ENCODE measurements around the gene HAGH.

Gene HAGH

DNA sequence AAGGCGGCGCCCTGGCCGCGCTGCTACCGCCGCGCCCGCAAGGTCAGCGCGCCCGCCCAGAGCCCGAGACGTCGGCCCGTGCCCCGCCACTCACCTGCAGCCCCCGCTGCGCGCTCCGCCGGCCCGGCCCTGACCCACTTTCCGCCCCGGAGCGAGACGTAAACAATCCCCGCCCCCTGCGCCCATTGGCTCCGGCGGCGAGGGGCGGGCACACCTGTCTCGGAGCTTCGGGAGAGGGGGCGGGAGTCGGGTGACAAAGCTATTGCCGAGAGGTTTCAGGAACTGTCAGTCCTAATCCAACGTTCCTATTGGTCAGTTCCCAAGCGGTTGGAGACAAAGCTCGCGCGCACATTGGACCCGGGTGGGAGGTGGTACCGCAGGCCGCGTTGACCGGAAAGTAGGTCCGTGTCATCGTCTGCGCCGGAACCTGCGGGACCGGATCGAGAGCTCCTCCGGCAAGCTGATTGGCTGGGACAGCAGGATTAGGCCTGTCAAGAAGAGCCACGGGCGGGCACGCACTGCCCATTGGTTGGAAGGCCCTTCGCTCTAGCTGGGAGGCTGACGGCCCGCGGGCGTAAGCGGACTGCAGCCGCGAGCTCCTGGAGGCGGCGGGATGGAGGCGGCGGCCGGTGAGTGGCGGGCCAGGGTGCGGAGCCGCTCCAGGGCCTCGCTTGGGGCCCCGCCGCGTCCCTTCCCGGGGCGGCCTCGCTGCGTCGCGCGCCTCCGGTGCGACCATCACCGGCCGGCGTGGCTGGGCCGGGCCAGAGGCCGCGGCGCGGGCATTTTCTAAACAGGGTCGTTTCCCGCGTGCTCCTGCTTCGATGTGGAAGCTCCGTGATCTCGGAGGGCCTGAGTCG lies 44.0 kb downstream of the HAGH start, which contains the start of the genes NUBP2 and SPSB3 (continued):
- TF ChIP-seq, protein P1, sequence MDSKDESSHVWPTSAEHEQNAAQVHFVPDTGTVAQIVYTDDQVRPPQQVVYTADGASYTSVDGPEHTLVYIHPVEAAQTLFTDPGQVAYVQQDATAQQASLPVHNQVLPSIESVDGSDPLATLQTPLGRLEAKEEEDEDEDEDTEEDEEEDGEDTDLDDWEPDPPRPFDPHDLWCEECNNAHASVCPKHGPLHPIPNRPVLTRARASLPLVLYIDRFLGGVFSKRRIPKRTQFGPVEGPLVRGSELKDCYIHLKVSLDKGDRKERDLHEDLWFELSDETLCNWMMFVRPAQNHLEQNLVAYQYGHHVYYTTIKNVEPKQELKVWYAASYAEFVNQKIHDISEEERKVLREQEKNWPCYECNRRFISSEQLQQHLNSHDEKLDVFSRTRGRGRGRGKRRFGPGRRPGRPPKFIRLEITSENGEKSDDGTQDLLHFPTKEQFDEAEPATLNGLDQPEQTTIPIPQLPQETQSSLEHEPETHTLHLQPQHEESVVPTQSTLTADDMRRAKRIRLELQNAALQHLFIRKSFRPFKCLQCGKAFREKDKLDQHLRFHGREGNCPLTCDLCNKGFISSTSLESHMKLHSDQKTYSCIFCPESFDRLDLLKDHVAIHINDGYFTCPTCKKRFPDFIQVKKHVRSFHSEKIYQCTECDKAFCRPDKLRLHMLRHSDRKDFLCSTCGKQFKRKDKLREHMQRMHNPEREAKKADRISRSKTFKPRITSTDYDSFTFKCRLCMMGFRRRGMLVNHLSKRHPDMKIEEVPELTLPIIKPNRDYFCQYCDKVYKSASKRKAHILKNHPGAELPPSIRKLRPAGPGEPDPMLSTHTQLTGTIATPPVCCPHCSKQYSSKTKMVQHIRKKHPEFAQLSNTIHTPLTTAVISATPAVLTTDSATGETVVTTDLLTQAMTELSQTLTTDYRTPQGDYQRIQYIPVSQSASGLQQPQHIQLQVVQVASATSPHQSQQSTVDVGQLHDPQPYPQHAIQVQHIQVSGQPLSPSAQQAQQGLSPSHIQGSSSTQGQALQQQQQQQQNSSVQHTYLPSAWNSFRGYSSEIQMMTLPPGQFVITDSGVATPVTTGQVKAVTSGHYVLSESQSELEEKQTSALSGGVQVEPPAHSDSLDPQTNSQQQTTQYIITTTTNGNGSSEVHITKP (tag by site-specific recombination; IDR thresholded peaks at IDR 0.05), result no peak
- TF ChIP-seq ZNF544 (tag by site-specific recombination; IDR thresholded peaks at IDR 0.05) (no peak), HOXD13 (CRISPR knock-in tag; IDR thresholded peaks at IDR 0.05; ENCODE audit: borderline replicate concordance) (no peak), GLI2 (tag by site-specific recombination; IDR thresholded peaks at IDR 0.05; ENCODE audit: borderline replicate concordance, low read depth) (no peak), FEZF1 (tag by site-specific recombination; IDR thresholded peaks at IDR 0.05) (no peak), SCRT1 (tag by site-specific recombination; IDR thresholded peaks at IDR 0.05; ENCODE audit: borderline replicate concordance) (no peak), ZBTB20 (tag by site-specific recombination; IDR thresholded peaks at IDR 0.05) (peak; percentile 80), ZNF610 (tag by site-specific recombination; IDR thresholded peaks at IDR 0.05; ENCODE audit: borderline replicate concordance) (no peak), ZNF701 (tag by site-specific recombination; IDR thresholded peaks at IDR 0.05) (no peak), ZNF426 (tag by site-specific recombination; IDR thresholded peaks at IDR 0.05) (no peak), ZSCAN23 (tag by site-specific recombination; IDR thresholded peaks at IDR 0.05) (no peak), ZNF561 (tag by site-specific recombination; IDR thresholded peaks at IDR 0.05; ENCODE audit: borderline replicate concordance) (peak; percentile 69; the same call in 1 of the 2 replicates), GFI1B (tag by site-specific recombination; IDR thresholded peaks at IDR 0.05) (no peak), ZNF549 (tag by site-specific recombination; IDR thresholded peaks at IDR 0.05) (no peak), YY1 (tag by site-specific recombination; IDR thresholded peaks at IDR 0.05) (no peak), ZIC2 (tag by site-specific recombination; IDR thresholded peaks at IDR 0.05) (0 out of 2 replicates have a peak, but pooled peaks have one; percentile 5)
- TF ChIP-seq, protein P2, sequence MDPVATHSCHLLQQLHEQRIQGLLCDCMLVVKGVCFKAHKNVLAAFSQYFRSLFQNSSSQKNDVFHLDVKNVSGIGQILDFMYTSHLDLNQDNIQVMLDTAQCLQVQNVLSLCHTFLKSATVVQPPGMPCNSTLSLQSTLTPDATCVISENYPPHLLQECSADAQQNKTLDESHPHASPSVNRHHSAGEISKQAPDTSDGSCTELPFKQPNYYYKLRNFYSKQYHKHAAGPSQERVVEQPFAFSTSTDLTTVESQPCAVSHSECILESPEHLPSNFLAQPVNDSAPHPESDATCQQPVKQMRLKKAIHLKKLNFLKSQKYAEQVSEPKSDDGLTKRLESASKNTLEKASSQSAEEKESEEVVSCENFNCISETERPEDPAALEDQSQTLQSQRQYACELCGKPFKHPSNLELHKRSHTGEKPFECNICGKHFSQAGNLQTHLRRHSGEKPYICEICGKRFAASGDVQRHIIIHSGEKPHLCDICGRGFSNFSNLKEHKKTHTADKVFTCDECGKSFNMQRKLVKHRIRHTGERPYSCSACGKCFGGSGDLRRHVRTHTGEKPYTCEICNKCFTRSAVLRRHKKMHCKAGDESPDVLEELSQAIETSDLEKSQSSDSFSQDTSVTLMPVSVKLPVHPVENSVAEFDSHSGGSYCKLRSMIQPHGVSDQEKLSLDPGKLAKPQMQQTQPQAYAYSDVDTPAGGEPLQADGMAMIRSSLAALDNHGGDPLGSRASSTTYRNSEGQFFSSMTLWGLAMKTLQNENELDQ (tag by site-specific recombination; IDR thresholded peaks at IDR 0.05; ENCODE audit: low read depth), result no peak

DNA sequence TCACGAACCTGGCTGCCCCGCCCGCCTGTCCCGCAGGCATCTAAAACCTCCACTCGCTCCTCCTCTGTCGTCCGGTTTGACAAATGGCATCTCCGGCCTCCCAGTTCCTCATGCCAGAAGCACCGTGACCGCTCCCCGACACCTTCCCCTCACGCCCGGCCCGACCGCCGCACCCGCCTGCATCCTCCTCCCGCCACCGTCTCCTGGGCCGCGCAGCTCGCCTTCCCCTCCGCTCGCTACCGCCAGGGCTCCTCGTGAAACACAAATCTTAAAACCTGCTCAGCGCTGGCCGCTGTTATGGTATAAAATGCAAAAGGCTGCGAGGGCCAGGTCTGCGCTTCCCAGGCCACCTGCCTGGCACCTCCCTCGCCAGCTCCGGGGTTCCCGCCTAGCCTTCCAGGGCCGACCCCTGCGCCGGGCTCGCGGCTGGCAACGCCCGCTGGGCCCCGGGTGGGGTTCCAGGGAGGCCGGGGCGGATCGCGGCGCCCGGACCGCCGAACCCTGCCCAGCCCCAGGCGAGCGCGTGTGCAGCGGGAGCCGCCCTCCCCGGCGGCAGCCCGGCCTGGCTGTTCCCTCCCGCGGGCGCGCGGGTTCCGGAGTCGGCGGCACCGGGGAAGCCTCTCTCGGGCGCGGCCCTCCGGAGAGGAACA lies 44.7 kb downstream of the HAGH start:
- Histone ChIP-seq H3K9me3 (ENCODE audit: control insufficient read depth, insufficient read depth, low read depth, low read length) (no peaks in the 10 kb centered on the region), H3K27ac (ENCODE audit: extremely low read depth, low read depth, low read length) (peak overlapping the region; percentile 87), H3K4me1 (ENCODE audit: control insufficient read depth, insufficient read depth, low read length) (peaks cover 6% of the 10 kb centered on the region), H3K4me3 (ENCODE audit: low read depth, low read length) (peak overlapping the region; percentile 90), H3K36me3 (ENCODE audit: control insufficient read depth in 2 of 2, insufficient read depth in 1 of 2, low read length in 2 of 2) (peaks cover 15 to 63% of the 10 kb centered on the region in 2 experiments; a peak in 2 of 3 replicates)
- ChIA-PET CTCF (interaction anchor here (0.7 to 1.3 kb wide), 4 partner anchors 8 to 76 kb away, joined by 3 to 14 read pairs (median 4); partner anchors contain the start of gene MAPK8IP3), POLR2A (interaction anchor here (0.8 to 5.2 kb wide), 16 partner anchors 8 to 373 kb away, joined by 3 to 113 read pairs (median 10); partner anchors contain the start of genes CRAMP1, EME2, FAHD1 and HAGH)
- TF ChIP-seq ZNF133 (tag by site-specific recombination; IDR thresholded peaks at IDR 0.05) (no peak), ZNF776 (tag by site-specific recombination; IDR thresholded peaks at IDR 0.05; ENCODE audit: borderline replicate concordance) (no peak), ZNF157 (tag by site-specific recombination; IDR thresholded peaks at IDR 0.05) (no peak), ZNF596 (tag by site-specific recombination; IDR thresholded peaks at IDR 0.05) (peak; percentile 59), WT1 (tag by site-specific recombination; IDR thresholded peaks at IDR 0.05) (peak; percentile 26; the same call in 1 of the 2 replicates), KLF10 (tag by site-specific recombination; IDR thresholded peaks at IDR 0.05) (no peak), KLF1 (tag by site-specific recombination; IDR thresholded peaks at IDR 0.05) (peak; percentile 81), ZNF747 (tag by site-specific recombination; IDR thresholded peaks at IDR 0.05) (no peak)
- TF ChIP-seq, protein P3, sequence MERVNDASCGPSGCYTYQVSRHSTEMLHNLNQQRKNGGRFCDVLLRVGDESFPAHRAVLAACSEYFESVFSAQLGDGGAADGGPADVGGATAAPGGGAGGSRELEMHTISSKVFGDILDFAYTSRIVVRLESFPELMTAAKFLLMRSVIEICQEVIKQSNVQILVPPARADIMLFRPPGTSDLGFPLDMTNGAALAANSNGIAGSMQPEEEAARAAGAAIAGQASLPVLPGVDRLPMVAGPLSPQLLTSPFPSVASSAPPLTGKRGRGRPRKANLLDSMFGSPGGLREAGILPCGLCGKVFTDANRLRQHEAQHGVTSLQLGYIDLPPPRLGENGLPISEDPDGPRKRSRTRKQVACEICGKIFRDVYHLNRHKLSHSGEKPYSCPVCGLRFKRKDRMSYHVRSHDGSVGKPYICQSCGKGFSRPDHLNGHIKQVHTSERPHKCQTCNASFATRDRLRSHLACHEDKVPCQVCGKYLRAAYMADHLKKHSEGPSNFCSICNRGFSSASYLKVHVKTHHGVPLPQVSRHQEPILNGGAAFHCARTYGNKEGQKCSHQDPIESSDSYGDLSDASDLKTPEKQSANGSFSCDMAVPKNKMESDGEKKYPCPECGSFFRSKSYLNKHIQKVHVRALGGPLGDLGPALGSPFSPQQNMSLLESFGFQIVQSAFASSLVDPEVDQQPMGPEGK (tag by site-specific recombination; IDR thresholded peaks at IDR 0.05), result peak; percentile 71
- TF ChIP-seq, protein P4, sequence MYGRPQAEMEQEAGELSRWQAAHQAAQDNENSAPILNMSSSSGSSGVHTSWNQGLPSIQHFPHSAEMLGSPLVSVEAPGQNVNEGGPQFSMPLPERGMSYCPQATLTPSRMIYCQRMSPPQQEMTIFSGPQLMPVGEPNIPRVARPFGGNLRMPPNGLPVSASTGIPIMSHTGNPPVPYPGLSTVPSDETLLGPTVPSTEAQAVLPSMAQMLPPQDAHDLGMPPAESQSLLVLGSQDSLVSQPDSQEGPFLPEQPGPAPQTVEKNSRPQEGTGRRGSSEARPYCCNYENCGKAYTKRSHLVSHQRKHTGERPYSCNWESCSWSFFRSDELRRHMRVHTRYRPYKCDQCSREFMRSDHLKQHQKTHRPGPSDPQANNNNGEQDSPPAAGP (tag by site-specific recombination; IDR thresholded peaks at IDR 0.05), result peak; percentile 90; the same call in 1 of the 2 replicates

All from HEK293 (cell line).